Vagina (tissue), 2 donors: ENCODE results near the gene CR1L.
"Not testable (repeated sequence)": the region's sequence is repeated elsewhere in the genome, so short reads cannot be mapped to it uniquely, and the experiment has no call there.

Source experiments
- POLR2A ChIP-seq, 2 donors: fragments of 450-650 bp; IDR thresholded peaks; one replicate each; pipeline ENCODE4 v1.6.1; 2017; ENCODE audit warnings: antibody characterized with exemption in 2 of 2, mild to moderate bottlenecking in 2 of 2, moderate library complexity in 2 of 2
- POLR2AphosphoS5 ChIP-seq, 2 donors: sonication (generic); formaldehyde crosslinking; IDR thresholded peaks; one replicate each; pipeline ENCODE4 v1.9.0; 2017; ENCODE audit warnings: antibody characterized with exemption in 2 of 2, mild to moderate bottlenecking in 2 of 2, low read depth in 1 of 2; ENCODE audit not compliant: insufficient read depth in 1 of 2
- TF ChIP-seq, protein P1 (sequence below), 3 experiments: fragments of 450-650 bp in 2 of 3; fragments of 200-600 bp in 1 of 3; sonication (generic) in 1 of 3; IDR thresholded peaks; one replicate each; pipeline ENCODE4 v1.5.1; 2017 to 2019; ENCODE audit warnings: antibody characterized with exemption in 3 of 3, mild to moderate bottlenecking in 2 of 3, moderate library complexity in 2 of 3

GRCh38 chr1:207708004-207708403, 63.1 kb downstream of the CR1L start:
- not testable (repeated sequence) for TF ChIP-seq POLR2AphosphoS5 (IDR thresholded peaks at IDR 0.05; ENCODE audit: insufficient read depth in 1 of 2, low read depth in 1 of 2); POLR2A (IDR thresholded peaks at IDR 0.05)
- TF ChIP-seq, protein P1, sequence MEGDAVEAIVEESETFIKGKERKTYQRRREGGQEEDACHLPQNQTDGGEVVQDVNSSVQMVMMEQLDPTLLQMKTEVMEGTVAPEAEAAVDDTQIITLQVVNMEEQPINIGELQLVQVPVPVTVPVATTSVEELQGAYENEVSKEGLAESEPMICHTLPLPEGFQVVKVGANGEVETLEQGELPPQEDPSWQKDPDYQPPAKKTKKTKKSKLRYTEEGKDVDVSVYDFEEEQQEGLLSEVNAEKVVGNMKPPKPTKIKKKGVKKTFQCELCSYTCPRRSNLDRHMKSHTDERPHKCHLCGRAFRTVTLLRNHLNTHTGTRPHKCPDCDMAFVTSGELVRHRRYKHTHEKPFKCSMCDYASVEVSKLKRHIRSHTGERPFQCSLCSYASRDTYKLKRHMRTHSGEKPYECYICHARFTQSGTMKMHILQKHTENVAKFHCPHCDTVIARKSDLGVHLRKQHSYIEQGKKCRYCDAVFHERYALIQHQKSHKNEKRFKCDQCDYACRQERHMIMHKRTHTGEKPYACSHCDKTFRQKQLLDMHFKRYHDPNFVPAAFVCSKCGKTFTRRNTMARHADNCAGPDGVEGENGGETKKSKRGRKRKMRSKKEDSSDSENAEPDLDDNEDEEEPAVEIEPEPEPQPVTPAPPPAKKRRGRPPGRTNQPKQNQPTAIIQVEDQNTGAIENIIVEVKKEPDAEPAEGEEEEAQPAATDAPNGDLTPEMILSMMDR (IDR thresholded peaks at IDR 0.05) = not testable (repeated sequence)
